ENCODE data around the gene ERV3-1.
A peak's percentile ranks its signal among the peaks of the same experiment; 100 is the strongest.
"Not testable (repeated sequence)": the region's sequence is repeated elsewhere in the genome, so short reads cannot be mapped to it uniquely, and the experiment has no call there.

ERV3-1 gene

DNA sequence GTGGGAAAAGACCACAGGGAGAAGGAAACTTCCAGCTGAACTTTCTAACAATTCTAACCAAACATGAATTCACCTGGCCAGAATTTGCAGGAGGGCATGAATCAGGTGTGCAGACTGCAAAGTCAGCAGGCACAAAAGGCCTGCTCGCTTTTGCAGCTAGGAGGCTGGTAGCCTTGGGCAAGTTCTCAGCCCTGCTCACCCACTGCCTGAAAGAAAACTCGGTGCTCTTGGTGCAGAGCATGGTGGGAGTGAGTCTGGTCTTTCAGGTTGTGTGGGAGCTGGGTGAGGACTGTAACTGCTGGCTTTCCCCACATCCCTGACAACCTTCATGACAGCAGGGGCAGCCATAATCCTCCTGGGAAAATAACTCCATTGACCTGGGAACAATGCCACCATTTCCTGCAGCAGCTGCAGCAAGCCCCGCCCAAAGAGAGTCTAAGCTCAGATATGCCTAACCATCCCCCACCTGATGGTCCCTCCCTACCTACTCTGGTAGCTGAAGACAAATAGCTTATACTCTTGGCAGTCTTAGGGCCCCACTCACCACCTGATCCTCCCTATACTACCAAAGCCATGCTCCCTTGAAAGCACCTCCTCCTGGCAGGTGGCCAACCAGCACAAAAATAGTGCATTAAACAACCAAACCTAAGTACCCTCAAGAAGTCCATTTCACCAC is 47.3 kb downstream of the ERV3-1 start:
- H3K27me3 ChIP-seq (ENCODE audit: control insufficient read depth in 1 of 2, insufficient read depth in 1 of 2, low read length in 2 of 2) = no peaks in the 10 kb centered on the region
- H3K4me1 ChIP-seq (ENCODE audit: control insufficient read depth, insufficient read depth, low read depth, low read length) = no peaks in the 10 kb centered on the region
- no peak overlapping the region for H3K27ac ChIP-seq (ENCODE audit: low read length, poor library complexity, severe bottlenecking)
- no peak overlapping the region for H3K14ac ChIP-seq (ENCODE audit: low read length in 2 of 2)
- no peak overlapping the region for H2AK5ac ChIP-seq (ENCODE audit: low read length, severe bottlenecking)
- H4K8ac ChIP-seq (ENCODE audit: low read length) = no peak overlapping the region
- H3K4me3 ChIP-seq (ENCODE audit: insufficient read depth in 1 of 2, low read depth in 1 of 2, low read length in 2 of 2) = no peak overlapping the region
- H3K4me2 ChIP-seq (ENCODE audit: low read length, poor library complexity, severe bottlenecking) = no peak overlapping the region
- no peak overlapping the region for H3K4ac ChIP-seq (ENCODE audit: low read depth in 1 of 2, low read length in 2 of 2)
- no peak overlapping the region for H3K23ac ChIP-seq (ENCODE audit: low read length in 2 of 2)
- H3K18ac ChIP-seq (ENCODE audit: low read depth in 1 of 2, low read length in 2 of 2) = no peak overlapping the region
- no peak overlapping the region for H3K9ac ChIP-seq (ENCODE audit: low read length)
- DNase-seq = no peak
- H3K36me3 ChIP-seq (ENCODE audit: control insufficient read depth in 1 of 2, insufficient read depth in 2 of 2, low read depth in 1 of 2, low read length in 2 of 2) = no peaks in the 10 kb centered on the region
- 48% methylated on average over 2 of the region's 3 CpGs for WGBS
- H2BK120ac ChIP-seq (ENCODE audit: low read depth, low read length) = no peak overlapping the region
- no peaks in the 10 kb centered on the region for H3K79me1 ChIP-seq (replicated peaks; ENCODE audit: low read length, poor library complexity, severe bottlenecking)
- no peak overlapping the region for H2BK12ac ChIP-seq (ENCODE audit: low read length in 2 of 2)
- H3K9me3 ChIP-seq (ENCODE audit: control insufficient read depth, low read length) = peaks cover 50% of the 10 kb centered on the region
- no peak overlapping the region for H4K91ac ChIP-seq (ENCODE audit: low read length)
- no peak overlapping the region for H2AFZ ChIP-seq (ENCODE audit: low read depth, low read length)
- H2BK15ac ChIP-seq (ENCODE audit: low read depth, poor library complexity, severe bottlenecking) = no peak overlapping the region
- no peak overlapping the region for H2BK5ac ChIP-seq (ENCODE audit: low read depth, low read length, poor library complexity, severe bottlenecking)

DNA sequence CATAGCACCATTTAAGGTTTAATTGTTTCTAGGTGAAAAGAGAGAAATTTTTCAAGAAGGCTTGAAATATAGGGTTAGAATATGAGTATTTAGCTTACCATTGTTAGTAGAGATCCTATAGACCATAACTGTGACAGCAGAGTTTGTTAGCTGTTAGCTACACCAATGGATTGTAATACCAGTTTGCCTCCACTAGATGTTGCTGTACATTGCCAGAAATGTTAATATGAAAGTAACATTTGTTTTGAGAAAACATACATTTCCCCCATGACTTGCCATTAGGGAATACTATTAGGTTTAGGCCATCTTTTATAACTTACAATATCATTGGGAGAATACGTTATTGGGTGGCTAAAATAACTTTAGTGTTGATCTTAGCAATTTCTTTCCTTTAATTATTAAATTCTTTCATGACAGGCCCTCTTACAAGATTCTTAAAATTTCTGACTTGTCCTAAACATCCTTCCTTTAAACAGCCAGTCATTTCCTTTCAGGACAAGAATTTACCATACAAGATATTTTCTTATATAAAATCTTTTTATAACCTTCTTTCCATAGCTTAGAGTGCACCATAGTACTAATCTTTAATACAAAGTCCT is 55.1 kb downstream of the ERV3-1 start:
- no CpG with 5 or more reads among the region's 1 CpG for WGBS
- Histone ChIP-seq H3K4me3 (ENCODE audit: insufficient read depth in 1 of 2, low read depth in 1 of 2, low read length in 2 of 2) (no peak overlapping the region), H3K27me3 (ENCODE audit: control insufficient read depth in 1 of 2, insufficient read depth in 1 of 2, low read length in 2 of 2) (peaks cover 11 to 25% of the 10 kb centered on the region in 2 experiments), H2AK5ac (ENCODE audit: low read length, severe bottlenecking) (no peak overlapping the region), H3K14ac (ENCODE audit: low read length in 2 of 2) (no peak overlapping the region), H2BK5ac (ENCODE audit: low read depth, low read length, poor library complexity, severe bottlenecking) (no peak overlapping the region), H4K8ac (ENCODE audit: low read length) (no peak overlapping the region), H3K4me1 (ENCODE audit: control insufficient read depth, insufficient read depth, low read depth, low read length) (peaks cover 5% of the 10 kb centered on the region), H2BK15ac (ENCODE audit: low read depth, poor library complexity, severe bottlenecking) (no peak overlapping the region), H3K79me1 (replicated peaks; ENCODE audit: low read length, poor library complexity, severe bottlenecking) (no peaks in the 10 kb centered on the region), H4K91ac (ENCODE audit: low read length) (no peak overlapping the region), H3K9ac (ENCODE audit: low read length) (no peak overlapping the region), H3K18ac (ENCODE audit: low read depth in 1 of 2, low read length in 2 of 2) (no peak overlapping the region), H2BK12ac (ENCODE audit: low read length in 2 of 2) (no peak overlapping the region), H3K27ac (ENCODE audit: low read length, poor library complexity, severe bottlenecking) (no peak overlapping the region), H3K36me3 (ENCODE audit: control insufficient read depth in 1 of 2, insufficient read depth in 2 of 2, low read depth in 1 of 2, low read length in 2 of 2) (no peaks in the 10 kb centered on the region), H3K4me2 (ENCODE audit: low read length, poor library complexity, severe bottlenecking) (no peak overlapping the region), H2BK120ac (ENCODE audit: low read depth, low read length) (no peak overlapping the region), H3K4ac (ENCODE audit: low read depth in 1 of 2, low read length in 2 of 2) (no peak overlapping the region), H3K23ac (ENCODE audit: low read length in 2 of 2) (no peak overlapping the region), H2AFZ (ENCODE audit: low read depth, low read length) (no peak overlapping the region), H3K9me3 (ENCODE audit: control insufficient read depth, low read length) (peaks cover 3% of the 10 kb centered on the region)
- peak; percentile 50 for DNase-seq

DNA sequence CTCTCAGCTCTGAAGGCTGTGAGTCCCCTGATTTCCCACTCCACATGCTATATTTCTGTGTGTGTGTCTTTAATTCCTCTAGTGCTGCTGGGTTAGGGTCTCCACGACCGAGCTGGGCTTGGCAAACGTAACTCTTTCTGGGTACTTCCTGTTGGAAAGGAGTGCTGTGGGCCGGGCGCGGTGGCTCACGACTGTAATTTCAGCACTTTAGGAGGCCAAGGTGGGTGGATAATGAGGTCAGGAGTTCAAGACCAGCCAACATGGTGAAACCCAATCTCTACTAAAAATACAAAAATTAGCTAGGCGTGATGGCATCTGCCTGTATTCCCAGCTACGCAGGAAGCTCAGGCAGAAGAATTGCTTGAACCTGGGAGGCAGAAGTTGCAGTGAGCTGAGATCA is 55.8 kb downstream of the ERV3-1 start:
- 82% methylated on average over 8 of the region's 9 CpGs for WGBS
- not testable (repeated sequence) for H3K27ac ChIP-seq (ENCODE audit: low read length, poor library complexity, severe bottlenecking); H2BK120ac ChIP-seq (ENCODE audit: low read depth, low read length); H3K36me3 ChIP-seq (ENCODE audit: control insufficient read depth in 1 of 2, insufficient read depth in 2 of 2, low read depth in 1 of 2, low read length in 2 of 2); H4K8ac ChIP-seq (ENCODE audit: low read length); H3K18ac ChIP-seq (ENCODE audit: low read depth in 1 of 2, low read length in 2 of 2); H3K79me1 ChIP-seq (replicated peaks; ENCODE audit: low read length, poor library complexity, severe bottlenecking); H2AFZ ChIP-seq (ENCODE audit: low read depth, low read length); H3K4ac ChIP-seq (ENCODE audit: low read depth in 1 of 2, low read length in 2 of 2); H3K23ac ChIP-seq (ENCODE audit: low read length in 2 of 2); H3K9me3 ChIP-seq (ENCODE audit: control insufficient read depth, low read length); H2BK15ac ChIP-seq (ENCODE audit: low read depth, poor library complexity, severe bottlenecking); H2AK5ac ChIP-seq (ENCODE audit: low read length, severe bottlenecking); H3K4me1 ChIP-seq (ENCODE audit: control insufficient read depth, insufficient read depth, low read depth, low read length); H3K9ac ChIP-seq (ENCODE audit: low read length); H2BK12ac ChIP-seq (ENCODE audit: low read length in 2 of 2); H3K4me2 ChIP-seq (ENCODE audit: low read length, poor library complexity, severe bottlenecking); H4K91ac ChIP-seq (ENCODE audit: low read length); H3K14ac ChIP-seq (ENCODE audit: low read length in 2 of 2); DNase-seq; H3K4me3 ChIP-seq (ENCODE audit: insufficient read depth in 1 of 2, low read depth in 1 of 2, low read length in 2 of 2); H2BK5ac ChIP-seq (ENCODE audit: low read depth, low read length, poor library complexity, severe bottlenecking)
- peaks cover 11 to 31% of the 10 kb centered on the region in 2 experiments for H3K27me3 ChIP-seq (ENCODE audit: control insufficient read depth in 1 of 2, insufficient read depth in 1 of 2, low read length in 2 of 2)

DNA sequence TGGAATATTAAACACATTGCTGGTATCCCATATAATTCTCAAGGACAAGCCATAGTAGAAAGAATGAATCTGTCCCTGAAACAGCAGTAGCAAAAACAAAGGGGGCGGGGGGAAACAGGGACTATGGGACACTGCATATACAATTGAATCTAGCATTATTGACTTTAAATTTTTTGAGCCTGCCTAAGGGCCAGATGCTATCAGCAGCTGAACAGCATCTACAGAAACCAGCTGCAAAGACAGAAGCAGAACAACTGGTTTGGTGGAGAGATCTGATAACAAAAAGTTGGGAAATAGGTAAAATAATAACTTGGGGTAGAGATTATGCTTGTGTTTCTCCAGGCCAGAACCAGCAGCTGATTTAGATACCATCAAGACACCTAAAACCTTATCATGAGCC is 57.7 kb downstream of the ERV3-1 start:
- not testable (repeated sequence) for H3K4me2 ChIP-seq (ENCODE audit: low read length, poor library complexity, severe bottlenecking); H3K4me1 ChIP-seq (ENCODE audit: control insufficient read depth, insufficient read depth, low read depth, low read length); H4K91ac ChIP-seq (ENCODE audit: low read length); H2AK5ac ChIP-seq (ENCODE audit: low read length, severe bottlenecking); H2BK5ac ChIP-seq (ENCODE audit: low read depth, low read length, poor library complexity, severe bottlenecking); H3K23ac ChIP-seq (ENCODE audit: low read length in 2 of 2); DNase-seq; H3K4ac ChIP-seq (ENCODE audit: low read depth in 1 of 2, low read length in 2 of 2); H2AFZ ChIP-seq (ENCODE audit: low read depth, low read length); H3K18ac ChIP-seq (ENCODE audit: low read depth in 1 of 2, low read length in 2 of 2); H3K36me3 ChIP-seq (ENCODE audit: control insufficient read depth in 1 of 2, insufficient read depth in 2 of 2, low read depth in 1 of 2, low read length in 2 of 2); H2BK12ac ChIP-seq (ENCODE audit: low read length in 2 of 2); H3K4me3 ChIP-seq (ENCODE audit: insufficient read depth in 1 of 2, low read depth in 1 of 2, low read length in 2 of 2); H3K79me1 ChIP-seq (replicated peaks; ENCODE audit: low read length, poor library complexity, severe bottlenecking); H3K9ac ChIP-seq (ENCODE audit: low read length); H2BK15ac ChIP-seq (ENCODE audit: low read depth, poor library complexity, severe bottlenecking); H3K14ac ChIP-seq (ENCODE audit: low read length in 2 of 2); H3K27ac ChIP-seq (ENCODE audit: low read length, poor library complexity, severe bottlenecking); H3K9me3 ChIP-seq (ENCODE audit: control insufficient read depth, low read length); H4K8ac ChIP-seq (ENCODE audit: low read length); H2BK120ac ChIP-seq (ENCODE audit: low read depth, low read length)
- peaks cover 11 to 36% of the 10 kb centered on the region in 2 experiments for H3K27me3 ChIP-seq (ENCODE audit: control insufficient read depth in 1 of 2, insufficient read depth in 1 of 2, low read length in 2 of 2)
- no CpG with 5 or more reads among the region's 1 CpG for WGBS

Data from mesenchymal stem cell (in vitro differentiated cells and primary cell).